AG09309 (cell line): ENCODE results near the gene DAB2IP.

Source experiments
- DNase-seq: peaks from one replicate; pipeline ENCODE4 v3.0.0-alpha.2; 2010; ENCODE audit warnings: low read depth
- H3K4me3 ChIP-seq: 2 replicates; pipeline ENCODE4 v1.5.1; 2011; ENCODE audit warnings: mild to moderate bottlenecking, low read depth, low read length, moderate library complexity; ENCODE audit not compliant: control insufficient read depth
- CTCF ChIP-seq: IDR thresholded peaks from 2 replicates; pipeline ENCODE4 v1.5.1; 2011; ENCODE audit warnings: mild to moderate bottlenecking, low read depth, low read length, inconsistent platforms; ENCODE audit not compliant: insufficient read depth, control insufficient read depth; ENCODE audit errors: missing control alignments

DAB2IP gene

GRCh38 chr9:121691890-121692289 lies 40.5 kb downstream of the DAB2IP start:
- no peak for DNase-seq
- no peak for TF ChIP-seq CTCF
- H3K4me3 ChIP-seq = no peak overlapping the region

GRCh38 chr9:121692606-121693387 lies 41.4 kb downstream of the DAB2IP start:
- no peak for TF ChIP-seq CTCF
- no peak for DNase-seq
- H3K4me3 ChIP-seq = no peak overlapping the region

- H3K4me3 ChIP-seq = no peak overlapping the region
- DNase-seq = no peak
- no peak for TF ChIP-seq CTCF
These were observed 41.9 kb downstream of the DAB2IP start for GRCh38 chr9:121693388-121693670.

GRCh38 chr9:121694001-121694400 lies 42.6 kb downstream of the DAB2IP start:
- no peak for DNase-seq
- TF ChIP-seq CTCF = no peak
- no peak overlapping the region for H3K4me3 ChIP-seq

- DNase-seq = no peak
- no peak for TF ChIP-seq CTCF
- no peak overlapping the region for H3K4me3 ChIP-seq
These were observed 43.2 kb downstream of the DAB2IP start for GRCh38 chr9:121694600-121694999.

- DNase-seq = no peak
- TF ChIP-seq CTCF = no peak
These were observed 45.5 kb downstream of the DAB2IP start for GRCh38 chr9:121696930-121697329.

More at GRCh38 chr9:121696930-121697329, 45.5 kb downstream of the DAB2IP start:
- no peak overlapping the region for H3K4me3 ChIP-seq
